Activated CD4-positive, alpha-beta T cell treated with anti-CD3 and anti-CD28 coated beads, Interleukin-2, amount 10 ng/mL, durations not matched to agents 7 days and 5 days (primary cell): ENCODE results near the gene DGKI. TPM values are rescaled to one million over a fixed set of nuclear protein-coding genes. Genes with fewer than 3 reads are reported as not detected.

ENCODE experiments used
- CTCF ChIA-PET: fragments of 350-600 bp; sonication (Branson Sonifier 250); formaldehyde crosslinking; loops from one replicate; lab custom pipeline; 2021; ENCODE audit warnings: antibody characterized with exemption; lab: Charles Lee
- POLR2A ChIA-PET: fragments of 350-600 bp; sonication (Branson Sonifier 250); formaldehyde crosslinking; loops from one replicate; lab custom pipeline; 2021; ENCODE audit warnings: antibody characterized with exemption; lab: Charles Lee
- DNase-seq: peaks from one replicate; pipeline ENCODE4 v3.0.0-alpha.2; 2020
- H3K27ac Mint-ChIP-seq: one replicate; pipeline ENCODE4 v1.8.0; 2021; ENCODE audit warnings: mild to moderate bottlenecking, moderate library complexity, mixed read lengths
- H3K27me3 Mint-ChIP-seq: one replicate; pipeline ENCODE4 v1.8.0; 2021; ENCODE audit warnings: mixed read lengths
- H3K36me3 Mint-ChIP-seq: one replicate; pipeline ENCODE4 v1.8.0; 2021; ENCODE audit warnings: low read depth, mixed read lengths
- H3K4me1 Mint-ChIP-seq: one replicate; pipeline ENCODE4 v1.8.0; 2021; ENCODE audit warnings: mixed read lengths
- H3K4me3 Mint-ChIP-seq: one replicate; pipeline ENCODE4 v1.8.0; 2021; ENCODE audit warnings: mild to moderate bottlenecking, moderate library complexity, mixed read lengths
- H3K9me3 Mint-ChIP-seq: one replicate; pipeline ENCODE4 v1.8.0; 2021; ENCODE audit warnings: mixed read lengths
- total RNA-seq, 2 experiments: library from RNA; stranded (reverse); gene quantifications; one replicate each; pipeline ENCODE4 v1.2.3, GENCODE V29; 2021

The DGKI gene
- total RNA-seq, 2 experiments from 2014 or later = 0.06 to 0.25 TPM

DNA sequence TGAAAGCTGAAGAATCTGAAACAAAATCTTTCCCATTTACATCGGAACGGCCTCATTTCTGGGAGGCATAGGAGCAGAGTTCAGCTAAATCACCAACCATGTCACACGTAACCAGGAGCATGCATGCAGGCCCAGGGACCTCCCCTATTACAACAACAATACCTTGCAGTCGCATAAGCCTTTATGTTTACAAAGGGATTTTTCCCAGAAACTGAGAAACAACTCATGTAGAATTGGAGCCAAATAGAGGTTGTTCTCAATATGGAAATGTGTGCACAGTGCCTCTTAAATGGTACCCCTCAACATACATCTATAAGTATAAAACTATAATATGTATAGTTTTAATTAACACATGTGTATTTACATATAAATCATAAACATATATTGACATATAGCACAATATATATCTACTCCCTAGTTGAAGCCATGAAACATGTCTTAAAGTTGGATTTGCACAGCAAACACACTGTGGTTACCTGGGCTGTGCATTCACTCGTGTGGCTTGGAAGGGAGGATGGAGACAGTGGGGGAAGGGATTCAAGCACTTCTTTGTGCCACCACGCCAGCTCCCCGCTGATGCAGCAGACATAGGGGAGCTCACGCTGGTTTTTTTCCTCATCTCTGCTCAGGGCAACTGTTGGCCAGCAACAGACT is 35.0 kb upstream of the DGKI start:
- Mint-ChIP-seq H3K4me1 (peaks cover 6% of the 10 kb centered on the region), H3K36me3 (peaks cover 31% of the 10 kb centered on the region), H3K9me3 (no peaks in the 10 kb centered on the region), H3K27me3 (no peaks in the 10 kb centered on the region), H3K27ac (no peak overlapping the region), H3K4me3 (no peak overlapping the region)
- ChIA-PET CTCF (interaction anchor here (1.0 to 1.4 kb wide), 3 partner anchors 11 to 127 kb away, joined by 3 to 4 read pairs (median 4); no protein-coding TSS in a partner anchor), POLR2A (interaction anchor here (0.9 kb wide), 1 partner anchor 9 kb away, joined by 3 read pairs; no protein-coding TSS in a partner anchor)
- DNase-seq = no peak

DNA sequence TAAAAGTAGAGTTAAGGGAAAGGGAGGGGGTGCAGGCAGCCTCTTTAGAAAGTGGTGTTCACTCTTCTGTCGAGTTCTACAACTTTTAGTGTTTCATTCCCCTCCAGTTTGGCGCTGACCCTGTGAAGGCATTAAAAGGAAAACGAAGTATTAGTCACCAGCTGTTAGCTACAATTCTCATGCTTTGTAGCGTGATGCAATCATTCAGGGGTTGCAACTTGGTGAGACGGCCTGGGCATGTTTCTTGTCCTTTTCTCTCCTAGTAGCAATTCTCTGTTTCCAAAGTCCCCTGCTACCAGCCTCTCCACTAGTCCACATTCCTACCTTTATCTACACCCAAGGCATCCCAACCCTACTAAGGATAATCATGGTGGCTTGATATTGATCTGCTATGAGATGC is 33.7 kb upstream of the DGKI start:
- ChIA-PET CTCF (interaction anchor here (0.9 kb wide), 1 partner anchor 121 kb away, joined by 3 read pairs; no protein-coding TSS in a partner anchor), POLR2A (no interaction called here)
- no peaks in the 10 kb centered on the region for H3K9me3 Mint-ChIP-seq
- no peak overlapping the region for H3K27ac Mint-ChIP-seq
- DNase-seq = no peak
- no peak overlapping the region for H3K4me3 Mint-ChIP-seq
- H3K4me1 Mint-ChIP-seq = peaks cover 6% of the 10 kb centered on the region
- H3K36me3 Mint-ChIP-seq = peaks cover 31% of the 10 kb centered on the region
- no peaks in the 10 kb centered on the region for H3K27me3 Mint-ChIP-seq

DNA sequence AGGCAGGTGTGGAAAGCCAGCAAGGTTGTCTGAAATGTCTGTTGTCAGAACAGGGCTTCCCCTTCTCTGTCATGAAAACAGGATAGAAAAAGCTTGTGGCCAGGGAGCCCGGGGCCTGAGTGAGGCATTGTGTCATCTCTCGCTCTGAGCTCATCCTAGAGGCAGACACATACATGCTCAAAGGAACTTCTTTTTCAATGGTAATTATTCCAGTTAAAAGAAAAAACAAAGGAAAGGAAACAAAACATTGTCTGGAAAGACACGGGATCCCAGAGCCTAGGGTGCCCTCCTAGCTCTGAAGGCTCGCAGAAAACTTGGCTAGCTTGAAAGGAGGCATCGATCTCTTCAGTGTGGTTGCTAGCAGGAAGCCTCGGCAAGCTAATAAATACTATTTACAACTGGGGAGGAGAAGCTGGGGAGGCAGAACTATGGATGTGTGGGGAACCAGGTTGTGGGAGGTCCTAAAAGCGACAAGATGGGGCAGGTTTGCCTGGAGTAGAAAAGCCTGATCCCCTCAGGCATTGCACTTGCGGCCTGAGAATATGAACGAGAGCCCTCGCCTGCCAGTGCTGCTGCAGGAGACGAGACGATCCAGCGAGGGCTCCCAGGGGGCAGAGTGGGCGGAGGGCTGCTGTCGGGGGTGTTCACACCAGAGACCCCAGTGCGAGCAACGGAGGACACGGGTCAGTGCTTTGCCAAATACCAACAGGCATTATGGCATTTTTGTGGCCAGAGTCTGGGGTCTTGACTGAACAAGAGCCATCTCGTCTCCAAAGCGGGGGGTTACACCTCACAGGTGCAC is 32.8 kb upstream of the DGKI start:
- POLR2A ChIA-PET = no interaction called here
- no peaks in the 10 kb centered on the region for H3K9me3 Mint-ChIP-seq
- peaks cover 6% of the 10 kb centered on the region for H3K4me1 Mint-ChIP-seq
- no peaks in the 10 kb centered on the region for H3K27me3 Mint-ChIP-seq
- H3K36me3 Mint-ChIP-seq = peaks cover 28% of the 10 kb centered on the region
- no peak for DNase-seq
- CTCF ChIA-PET = interaction anchor here (0.6 to 1.4 kb wide), 4 partner anchors 9 to 994 kb away, joined by 3 to 5 read pairs (median 3); no protein-coding TSS in a partner anchor
- H3K27ac Mint-ChIP-seq = no peak overlapping the region
- H3K4me3 Mint-ChIP-seq = no peak overlapping the region

DNA sequence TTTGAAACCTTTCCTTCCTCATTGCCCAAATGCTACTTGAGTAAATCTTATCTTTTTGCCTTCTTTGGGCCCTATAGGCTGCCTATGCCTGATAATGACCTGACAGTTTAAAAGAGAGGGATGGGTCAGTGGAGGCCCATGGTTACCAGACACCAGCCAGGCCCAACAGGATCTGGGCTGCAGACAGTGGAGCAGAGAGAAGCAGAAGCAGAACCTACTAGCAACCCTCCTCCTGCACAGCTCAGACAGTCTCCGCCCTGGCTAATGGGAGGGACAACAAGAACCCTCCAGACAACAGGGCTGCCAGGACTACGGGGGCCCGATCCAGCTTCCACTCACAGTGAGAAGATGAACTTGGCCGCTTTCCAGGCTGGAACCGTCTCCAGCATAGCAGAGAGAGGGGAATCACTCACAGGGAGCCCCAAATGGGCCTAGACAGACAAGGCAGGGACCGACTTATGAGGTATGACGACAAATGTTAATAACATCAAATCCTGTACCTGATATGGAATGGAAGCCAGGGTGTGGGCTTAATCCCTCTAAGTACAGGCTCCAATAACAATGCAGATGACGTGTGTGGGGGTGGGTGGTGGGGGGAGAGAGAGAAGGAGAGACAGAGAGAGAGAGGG is 31.7 kb upstream of the DGKI start:
- Mint-ChIP-seq H3K27me3 (no peaks in the 10 kb centered on the region), H3K27ac (no peak overlapping the region), H3K4me3 (no peak overlapping the region), H3K4me1 (peaks cover 10% of the 10 kb centered on the region), H3K36me3 (peaks cover 25% of the 10 kb centered on the region), H3K9me3 (no peaks in the 10 kb centered on the region)
- POLR2A ChIA-PET = no interaction called here
- CTCF ChIA-PET = interaction anchor here (1.4 kb wide), 2 partner anchors 10 to 63 kb away, joined by 3 to 5 read pairs; no protein-coding TSS in a partner anchor
- no peak for DNase-seq

DNA sequence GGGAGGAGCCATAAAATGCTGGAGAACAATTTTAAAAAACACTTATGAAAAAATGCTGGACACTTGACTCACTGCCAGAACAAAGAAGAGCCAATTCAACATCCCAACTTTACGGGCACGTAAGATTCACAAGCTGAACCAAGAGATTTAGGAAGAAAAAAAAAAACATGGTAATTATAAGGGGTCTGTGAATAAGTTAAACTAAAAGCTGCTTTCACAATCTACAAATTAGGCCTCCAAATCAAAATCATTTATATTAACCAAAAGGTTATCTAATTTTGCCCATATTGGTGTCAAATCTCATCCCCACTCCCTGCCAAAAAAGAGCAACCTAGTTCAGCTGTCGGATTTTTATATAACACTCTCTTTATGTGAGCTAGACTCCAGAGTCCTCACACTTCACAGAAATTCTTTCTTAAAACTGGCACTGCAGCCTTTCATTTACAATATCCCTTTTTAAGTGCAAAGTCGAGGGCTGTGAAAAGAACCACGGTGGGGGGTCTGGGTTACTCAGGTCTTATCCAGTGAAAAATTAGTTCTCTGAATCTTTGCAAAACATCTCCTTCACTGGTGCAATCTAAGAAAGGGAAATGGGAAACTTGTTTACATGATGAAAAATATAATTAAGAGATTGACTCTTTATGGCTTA is 30.4 kb upstream of the DGKI start:
- CTCF ChIA-PET = interaction anchor here (0.7 kb wide), 1 partner anchor 94 kb away, joined by 3 read pairs; no protein-coding TSS in a partner anchor
- H3K27ac Mint-ChIP-seq = no peak overlapping the region

DNA sequence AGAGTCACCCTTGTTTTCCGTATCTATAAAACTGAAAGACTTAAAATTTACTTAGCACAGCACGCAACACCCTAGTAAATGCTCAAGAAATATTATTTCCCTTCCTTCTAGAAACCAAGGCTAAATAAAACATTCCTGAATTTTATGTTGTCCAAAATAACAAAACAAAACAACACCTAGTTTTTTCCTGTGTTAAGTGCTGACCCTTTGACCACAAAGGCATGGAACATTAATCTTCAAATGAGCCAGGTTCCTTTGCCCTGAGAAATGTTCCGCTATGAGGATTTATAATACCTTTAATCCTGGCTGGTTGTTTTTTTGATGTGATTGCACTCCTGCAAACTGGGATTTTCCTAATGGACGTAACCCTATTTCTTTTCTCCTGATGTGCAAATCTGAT is 29.0 kb upstream of the DGKI start:
- H3K4me3 Mint-ChIP-seq = no peak overlapping the region
- CTCF ChIA-PET = no interaction called here

More for the DNA sequence above, 30.4 kb upstream of the DGKI start:
- DNase-seq = no peak
- H3K4me1 Mint-ChIP-seq = peaks cover 6% of the 10 kb centered on the region
- H3K4me3 Mint-ChIP-seq = no peak overlapping the region
- POLR2A ChIA-PET = no interaction called here
- no peaks in the 10 kb centered on the region for H3K27me3 Mint-ChIP-seq
- H3K36me3 Mint-ChIP-seq = peaks cover 20% of the 10 kb centered on the region
- H3K9me3 Mint-ChIP-seq = no peaks in the 10 kb centered on the region

DNA sequence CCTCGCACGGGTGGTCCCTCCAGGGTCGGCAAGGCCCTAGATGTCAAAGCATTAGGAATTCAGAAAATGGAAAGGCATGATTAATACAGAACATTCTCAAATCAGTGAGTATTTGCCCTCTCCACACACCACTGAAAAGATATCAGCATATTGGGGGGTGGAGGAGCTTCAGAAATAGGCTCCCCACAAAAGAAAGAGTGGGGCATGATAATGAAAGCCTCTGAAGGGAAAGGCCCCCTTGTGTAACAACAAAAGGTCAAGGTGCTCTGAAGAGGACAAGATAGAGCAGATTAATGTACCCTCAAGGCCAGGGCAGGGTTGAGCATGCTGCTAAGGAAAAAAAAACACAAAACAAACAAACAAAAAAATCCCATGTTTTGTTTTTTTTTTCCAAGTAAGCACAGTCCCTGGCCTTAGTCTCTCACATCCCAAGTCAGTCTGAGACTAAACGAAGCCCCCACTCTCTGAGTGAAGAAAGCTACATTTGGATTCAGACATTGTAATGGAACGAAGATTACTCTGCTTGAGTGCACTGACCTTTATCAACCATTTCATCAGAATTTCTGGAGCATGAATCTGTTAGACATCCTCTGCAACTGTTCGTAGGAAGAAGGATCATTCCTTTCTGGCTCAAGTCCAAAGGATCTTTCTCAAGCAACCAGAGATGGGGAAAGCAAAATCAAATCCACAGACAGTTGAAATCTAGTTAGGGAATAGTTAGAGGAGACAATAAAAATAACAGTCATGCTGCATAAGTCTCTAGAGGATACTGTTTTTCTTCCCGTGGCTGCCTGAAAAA is 27.4 kb upstream of the DGKI start:
- H3K9me3 Mint-ChIP-seq = no peaks in the 10 kb centered on the region
- H3K4me3 Mint-ChIP-seq = no peak overlapping the region
- CTCF ChIA-PET = interaction anchor here (1.0 kb wide), 1 partner anchor 219 kb away, joined by 3 read pairs; no protein-coding TSS in a partner anchor
- peaks cover 7% of the 10 kb centered on the region for H3K36me3 Mint-ChIP-seq
- no peak overlapping the region for H3K27ac Mint-ChIP-seq
- POLR2A ChIA-PET = no interaction called here
- peaks cover 5% of the 10 kb centered on the region for H3K4me1 Mint-ChIP-seq
- DNase-seq = no peak
- H3K27me3 Mint-ChIP-seq = no peaks in the 10 kb centered on the region

More for the DNA sequence above, 29.0 kb upstream of the DGKI start:
- no peak for DNase-seq
- Mint-ChIP-seq H3K36me3 (peaks cover 12% of the 10 kb centered on the region), H3K4me1 (peaks cover 5% of the 10 kb centered on the region), H3K27ac (no peak overlapping the region), H3K9me3 (no peaks in the 10 kb centered on the region), H3K27me3 (no peaks in the 10 kb centered on the region)
- POLR2A ChIA-PET = no interaction called here

DNA sequence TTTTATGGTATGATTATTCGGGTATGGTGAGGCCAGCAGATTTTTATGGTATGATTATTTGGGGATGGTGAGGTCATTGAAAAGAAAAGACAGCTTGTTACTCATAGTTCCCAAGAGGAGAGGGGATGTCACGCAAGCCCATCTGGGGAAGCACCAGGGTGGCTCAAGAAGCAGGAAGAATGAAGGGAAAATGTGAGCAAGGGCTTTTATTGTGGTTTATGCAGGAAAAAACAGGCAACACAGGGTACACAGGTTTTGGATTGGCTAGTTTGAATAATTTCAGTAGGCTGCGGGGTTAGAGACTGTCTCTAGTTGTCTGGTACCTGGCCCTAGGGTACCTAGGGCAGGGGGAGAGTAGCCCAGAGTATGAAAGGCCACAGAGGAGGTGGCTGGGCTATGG is 26.8 kb upstream of the DGKI start:
- Mint-ChIP-seq H3K36me3 (peaks cover 7% of the 10 kb centered on the region), H3K27ac (no peak overlapping the region), H3K27me3 (no peaks in the 10 kb centered on the region), H3K9me3 (no peaks in the 10 kb centered on the region), H3K4me3 (no peak overlapping the region), H3K4me1 (peaks cover 5% of the 10 kb centered on the region)
- ChIA-PET CTCF (no interaction called here), POLR2A (no interaction called here)
- no peak for DNase-seq

DNA sequence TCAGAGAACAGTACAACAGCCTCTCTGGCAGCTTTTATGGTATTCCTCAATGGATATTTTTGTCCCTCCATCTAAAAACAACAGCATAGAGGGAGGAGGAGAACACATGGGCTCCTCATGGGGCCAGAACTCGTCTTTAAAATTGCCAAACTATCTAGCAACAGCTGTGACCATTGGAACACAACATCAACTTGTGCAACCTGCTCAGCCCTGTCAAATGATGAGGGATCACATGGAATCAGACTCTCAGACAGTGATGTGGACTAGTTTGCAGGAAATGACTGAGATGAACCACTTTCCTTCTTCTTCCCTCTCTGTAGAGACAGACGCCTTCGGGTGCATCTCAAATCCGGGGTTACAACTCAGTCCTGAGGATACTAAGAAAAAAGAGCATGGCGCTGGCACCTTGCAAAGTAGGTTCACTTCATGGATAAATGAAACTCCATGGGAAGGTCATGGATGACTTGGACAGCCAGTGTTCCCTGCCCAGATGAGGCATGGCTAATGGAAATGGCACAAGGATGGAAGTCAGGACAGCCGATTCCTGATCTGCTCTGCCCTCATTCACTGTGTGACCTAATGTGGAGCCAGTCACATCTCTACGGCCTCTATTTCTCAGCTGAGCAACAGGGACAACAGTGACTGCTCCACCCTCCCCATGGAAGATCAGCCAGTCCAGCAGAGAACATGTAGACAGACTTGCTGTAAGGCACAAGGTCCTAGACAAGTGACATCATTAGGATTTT is 24.6 kb upstream of the DGKI start:
- Mint-ChIP-seq H3K9me3 (peaks cover 1% of the 10 kb centered on the region), H3K4me3 (no peak overlapping the region), H3K4me1 (peaks cover 5% of the 10 kb centered on the region), H3K27ac (no peak overlapping the region), H3K36me3 (peaks cover 7% of the 10 kb centered on the region), H3K27me3 (no peaks in the 10 kb centered on the region)
- POLR2A ChIA-PET = no interaction called here
- DNase-seq = no peak
- CTCF ChIA-PET = no interaction called here

DNA sequence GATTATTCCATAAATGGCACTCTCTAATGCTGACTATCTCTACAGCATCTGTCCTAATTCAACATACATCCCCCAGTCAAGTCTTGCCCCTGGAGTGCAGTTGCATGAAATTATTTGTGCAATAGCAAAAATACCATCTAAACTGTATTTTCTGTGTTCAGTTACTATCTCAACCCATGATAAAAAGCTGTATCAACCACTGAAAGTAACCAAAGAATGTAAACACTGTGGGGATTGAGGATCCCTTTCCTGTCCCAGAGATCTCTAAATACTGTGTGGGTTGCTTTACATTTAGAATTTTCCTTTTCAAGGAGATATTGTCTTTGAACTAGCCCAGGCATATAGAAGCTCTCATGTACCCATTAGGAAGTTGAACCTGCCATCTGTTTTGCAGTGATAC is 23.9 kb upstream of the DGKI start:
- Mint-ChIP-seq H3K27me3 (no peaks in the 10 kb centered on the region), H3K9me3 (peaks cover 5% of the 10 kb centered on the region), H3K4me1 (peaks cover 5% of the 10 kb centered on the region), H3K4me3 (no peak overlapping the region), H3K36me3 (peaks cover 12% of the 10 kb centered on the region), H3K27ac (no peak overlapping the region)
- CTCF ChIA-PET = interaction anchor here (1.1 to 1.2 kb wide), 2 partner anchors 32 to 41 kb away, joined by 3 read pairs; no protein-coding TSS in a partner anchor
- POLR2A ChIA-PET = no interaction called here
- no peak for DNase-seq

DNA sequence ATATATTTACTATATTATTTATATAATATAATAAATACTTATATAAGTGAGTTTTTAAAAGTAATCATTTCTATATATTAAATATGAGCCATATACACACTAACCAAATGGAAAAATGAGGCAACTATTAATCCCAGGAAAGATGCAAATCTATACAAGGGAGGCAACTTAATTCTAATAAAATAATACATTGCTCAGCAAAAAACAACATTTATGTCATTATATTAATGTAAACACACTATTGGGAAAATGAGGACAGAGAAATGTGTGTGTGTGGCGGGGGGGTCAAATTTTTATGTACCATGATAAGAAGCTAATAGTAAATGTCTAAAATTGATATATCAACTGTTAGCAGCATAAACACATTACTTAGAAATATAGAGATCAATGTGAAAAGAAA is 23.3 kb upstream of the DGKI start:
- no peak overlapping the region for H3K4me3 Mint-ChIP-seq
- peaks cover 5% of the 10 kb centered on the region for H3K4me1 Mint-ChIP-seq
- no peak overlapping the region for H3K27ac Mint-ChIP-seq
- no peak for DNase-seq
- ChIA-PET CTCF (interaction anchor here (1.1 to 1.2 kb wide), 2 partner anchors 33 to 41 kb away, joined by 3 read pairs; no protein-coding TSS in a partner anchor), POLR2A (no interaction called here)
- H3K36me3 Mint-ChIP-seq = peaks cover 14% of the 10 kb centered on the region
- H3K9me3 Mint-ChIP-seq = peaks cover 8% of the 10 kb centered on the region
- no peaks in the 10 kb centered on the region for H3K27me3 Mint-ChIP-seq
